CD4-positive, CD25-positive, alpha-beta regulatory T cell (primary cell): ENCODE measurements around the gene RAB7B. TPM values are rescaled to one million over a fixed set of nuclear protein-coding genes. Genes with fewer than 3 reads are reported as not detected.
"Not testable (repeated sequence)": the region's sequence is repeated elsewhere in the genome, so short reads cannot be mapped to it uniquely, and the experiment has no call there.

ENCODE experiments used
- ATAC-seq, 2 donors: fragments of 150-1000 bp; cut with Tn5 transposase; one replicate each; pipeline ENCODE4 v1.10.0; 2021; ENCODE audit warnings: low read depth in 2 of 2, moderate number of reproducible peaks in 2 of 2, moderate library complexity in 1 of 2
- DNase-seq, 3 donors: peaks; one replicate each; pipeline versions ENCODE4 v3.0.0 to v3.0.0-alpha.2; 2012 to 2022; ENCODE audit warnings: mixed read lengths in 1 of 3
- H3K27ac ChIP-seq: one replicate; pipeline ENCODE4 v1.7.0; 2013; ENCODE audit warnings: mild to moderate bottlenecking, low read length; ENCODE audit not compliant: insufficient read depth, poor library complexity, severe bottlenecking
- H3K27me3 ChIP-seq: one replicate; pipeline ENCODE4 v1.7.0; 2013; ENCODE audit warnings: low read length; ENCODE audit not compliant: control insufficient read depth, insufficient read depth
- H3K36me3 ChIP-seq: one replicate; pipeline ENCODE4 v1.7.0; 2013; ENCODE audit warnings: mild to moderate bottlenecking, low read length, moderate library complexity; ENCODE audit not compliant: control insufficient read depth, insufficient read depth
- H3K4me1 ChIP-seq: 2 replicates; pipeline ENCODE4 v1.7.0; 2013; ENCODE audit warnings: mild to moderate bottlenecking, low read length; ENCODE audit not compliant: insufficient read depth, control insufficient read depth, poor library complexity, severe bottlenecking
- H3K4me3 ChIP-seq: one replicate; pipeline ENCODE4 v1.7.0; 2013; ENCODE audit warnings: low read depth, mild to moderate bottlenecking, low read length, moderate library complexity
- H3K9me3 ChIP-seq, 2 experiments: 1 replicate in 1 of 2; 2 replicates in 1 of 2; pipeline ENCODE4 v1.7.0; 2013; ENCODE audit warnings: low read length in 2 of 2, mild to moderate bottlenecking in 1 of 2, moderate library complexity in 1 of 2; ENCODE audit not compliant: control insufficient read depth in 2 of 2
- H3K27ac Mint-ChIP-seq, 3 donors: one replicate each; pipeline ENCODE4 v1.8.0; 2020 to 2022; ENCODE audit warnings: mild to moderate bottlenecking in 3 of 3, mixed read lengths in 3 of 3, moderate library complexity in 2 of 3
- H3K27me3 Mint-ChIP-seq: one replicate; pipeline ENCODE4 v1.8.0; 2022; ENCODE audit warnings: mild to moderate bottlenecking, mixed read lengths
- H3K36me3 Mint-ChIP-seq: one replicate; pipeline ENCODE4 v1.8.0; 2020; ENCODE audit warnings: mixed read lengths
- H3K4me1 Mint-ChIP-seq, 4 donors: one replicate each; pipeline ENCODE4 v1.8.0; 2020 to 2022; ENCODE audit warnings: mixed read lengths in 4 of 4, mild to moderate bottlenecking in 1 of 4
- H3K4me3 Mint-ChIP-seq, 4 donors: one replicate each; pipeline ENCODE4 v1.8.0; 2020 to 2022; ENCODE audit warnings: mild to moderate bottlenecking in 4 of 4, mixed read lengths in 4 of 4, moderate library complexity in 3 of 4
- H3K9me3 Mint-ChIP-seq, 7 donors: one replicate each; pipeline ENCODE4 v1.8.0; 2020 to 2022; ENCODE audit warnings: mixed read lengths in 7 of 7, mild to moderate bottlenecking in 3 of 7, moderate library complexity in 2 of 7
- polyA plus RNA-seq, 4 donors: library from polyadenylated mRNA; unstranded; fragments of 300-500 nt; fragmentation: Illumina TruSeq; gene quantifications; one replicate each; pipeline ENCODE4 v1.2.3, GENCODE V29; 2021
- total RNA-seq: library from RNA; stranded (reverse); gene quantifications from one replicate; pipeline ENCODE4 v1.2.3, GENCODE V29; 2022

RAB7B gene
- total and polyA plus RNA-seq, 5 donors from 2014 or later: not detected

GRCh38 chr1:206001476-206001888, 1.7 kb downstream of the RAB7B start:
- H3K36me3 Mint-ChIP-seq: no peaks in the 10 kb centered on the region
- H3K27me3 Mint-ChIP-seq: peaks cover 14% of the 10 kb centered on the region
- Histone ChIP-seq H3K27me3 (peaks cover 2% of the 10 kb centered on the region), H3K9me3 (no peaks in the 10 kb centered on the region), H3K36me3 (no peaks in the 10 kb centered on the region), H3K4me1 (no peaks in the 10 kb centered on the region), H3K27ac (no peak overlapping the region), H3K4me3 (no peak overlapping the region)
- no peak for DNase-seq
- no peak overlapping the region for H3K27ac Mint-ChIP-seq
- H3K9me3 Mint-ChIP-seq: peaks cover 0 to 5% (median 1%) of the 10 kb centered on the region in 7 donors
- H3K4me3 Mint-ChIP-seq: no peak overlapping the region
- peak in 1 of 2 donors; percentile 30 for ATAC-seq
- H3K4me1 Mint-ChIP-seq: peaks cover 0 to 6% (median 4%) of the 10 kb centered on the region in 4 donors

- no peak for DNase-seq
- no peak overlapping the region for H3K27ac Mint-ChIP-seq
- H3K4me1 Mint-ChIP-seq: peaks cover 0 to 6% (median 2%) of the 10 kb centered on the region in 4 donors
- Histone ChIP-seq H3K36me3 (no peaks in the 10 kb centered on the region), H3K9me3 (no peaks in the 10 kb centered on the region), H3K4me3 (no peak overlapping the region), H3K4me1 (no peaks in the 10 kb centered on the region), H3K27ac (no peak overlapping the region), H3K27me3 (peaks cover 2% of the 10 kb centered on the region)
- no peaks in the 10 kb centered on the region for H3K36me3 Mint-ChIP-seq
- H3K27me3 Mint-ChIP-seq: peaks cover 8% of the 10 kb centered on the region
- no peak overlapping the region for H3K4me3 Mint-ChIP-seq
- no peak for ATAC-seq
- H3K9me3 Mint-ChIP-seq: peaks cover 0 to 5% (median 1%) of the 10 kb centered on the region in 7 donors
Observed at GRCh38 chr1:206000641-206001339, 2.4 kb downstream of the RAB7B start.

- no peaks in the 10 kb centered on the region for H3K36me3 Mint-ChIP-seq
- no peaks in the 10 kb centered on the region for H3K4me1 Mint-ChIP-seq
- Histone ChIP-seq H3K9me3 (no peaks in the 10 kb centered on the region), H3K27ac (no peak overlapping the region), H3K27me3 (peaks cover 2% of the 10 kb centered on the region), H3K4me3 (no peak overlapping the region), H3K36me3 (no peaks in the 10 kb centered on the region), H3K4me1 (no peaks in the 10 kb centered on the region)
- no peak for DNase-seq
- H3K4me3 Mint-ChIP-seq: no peak overlapping the region
- H3K27ac Mint-ChIP-seq: no peak overlapping the region
- ATAC-seq: no peak
- H3K9me3 Mint-ChIP-seq: peaks cover 0 to 1% (median 0%) of the 10 kb centered on the region in 7 donors
- H3K27me3 Mint-ChIP-seq: peaks cover 4% of the 10 kb centered on the region
Observed at GRCh38 chr1:205998457-205999241, 4.5 kb downstream of the RAB7B start.

GRCh38 chr1:205996641-205997040, 6.6 kb downstream of the RAB7B start:
- H3K36me3 Mint-ChIP-seq, H3K27ac ChIP-seq, H3K36me3 ChIP-seq, H3K9me3 ChIP-seq, H3K4me1 Mint-ChIP-seq, H3K27me3 ChIP-seq, ATAC-seq, H3K9me3 Mint-ChIP-seq, H3K4me1 ChIP-seq, H3K27ac Mint-ChIP-seq, H3K4me3 ChIP-seq, DNase-seq, H3K27me3 Mint-ChIP-seq: not testable (repeated sequence)
- H3K4me3 Mint-ChIP-seq: peak overlapping the region in 1 of 4 donors; percentile 57

GRCh38 chr1:205994346-205994745, 8.8 kb downstream of the RAB7B start:
- no peak for DNase-seq
- H3K4me3 Mint-ChIP-seq: no peak overlapping the region
- Histone ChIP-seq H3K36me3 (no peaks in the 10 kb centered on the region), H3K4me1 (no peaks in the 10 kb centered on the region), H3K27me3 (peaks cover 5% of the 10 kb centered on the region), H3K4me3 (no peak overlapping the region), H3K9me3 (no peaks in the 10 kb centered on the region), H3K27ac (no peak overlapping the region)
- H3K36me3 Mint-ChIP-seq: no peaks in the 10 kb centered on the region
- no peaks in the 10 kb centered on the region for H3K9me3 Mint-ChIP-seq
- no peak overlapping the region for H3K27ac Mint-ChIP-seq
- no peak for ATAC-seq
- no peaks in the 10 kb centered on the region for H3K4me1 Mint-ChIP-seq
- H3K27me3 Mint-ChIP-seq: peaks cover 7% of the 10 kb centered on the region

GRCh38 chr1:205993068-205993467, 10.1 kb downstream of the RAB7B start:
- Mint-ChIP-seq H3K4me3 (no peak overlapping the region), H3K27me3 (peaks cover 11% of the 10 kb centered on the region), H3K27ac (no peak overlapping the region), H3K4me1 (no peaks in the 10 kb centered on the region), H3K9me3 (no peaks in the 10 kb centered on the region), H3K36me3 (no peaks in the 10 kb centered on the region)
- no peak overlapping the region for H3K4me3 ChIP-seq
- H3K27ac ChIP-seq: no peak overlapping the region
- H3K36me3 ChIP-seq: no peaks in the 10 kb centered on the region
- ATAC-seq (no peak), DNase-seq (no peak)
- no peaks in the 10 kb centered on the region for H3K4me1 ChIP-seq
- H3K27me3 ChIP-seq: peaks cover 5% of the 10 kb centered on the region
- H3K9me3 ChIP-seq: no peaks in the 10 kb centered on the region

- Histone ChIP-seq H3K27ac (no peak overlapping the region), H3K27me3 (peaks cover 5% of the 10 kb centered on the region), H3K36me3 (no peaks in the 10 kb centered on the region), H3K4me3 (no peak overlapping the region), H3K4me1 (no peaks in the 10 kb centered on the region), H3K9me3 (no peaks in the 10 kb centered on the region)
- Mint-ChIP-seq H3K4me3 (no peak overlapping the region), H3K4me1 (no peaks in the 10 kb centered on the region), H3K36me3 (no peaks in the 10 kb centered on the region), H3K27ac (peak overlapping the region in 1 of 3 donors; percentile 17), H3K27me3 (peaks cover 11% of the 10 kb centered on the region), H3K9me3 (no peaks in the 10 kb centered on the region)
- ATAC-seq (no peak), DNase-seq (no peak)
Observed at GRCh38 chr1:205992218-205992882, 10.8 kb downstream of the RAB7B start.
